Activated T-cell treated with anti-CD3 and anti-CD28 coated beads, Interleukin-2, amount 50 U/mL, for 4 hours (primary cell): ENCODE measurements around the gene TTC5. TPM values are rescaled to one million over a fixed set of nuclear protein-coding genes. Genes with fewer than 3 reads are reported as not detected.
"Not testable (repeated sequence)": the region's sequence is repeated elsewhere in the genome, so short reads cannot be mapped to it uniquely, and the experiment has no call there.

Source experiments
- ATAC-seq, 2 donors: fragments of 200-7000 bp; cut with Tn5 transposase; one replicate each; pipeline ENCODE4 v1.10.0; 2021
- DNase-seq: peaks from one replicate; pipeline ENCODE4 v3.0.0-alpha.2; 2020
- H3K27me3 Mint-ChIP-seq: one replicate; pipeline ENCODE4 v1.8.0; 2021; ENCODE audit warnings: low read depth, mixed read lengths
- H3K36me3 Mint-ChIP-seq: one replicate; pipeline ENCODE4 v1.8.0; 2022; ENCODE audit warnings: mixed read lengths; ENCODE audit not compliant: insufficient read depth
- H3K4me1 Mint-ChIP-seq: one replicate; pipeline ENCODE4 v1.8.0; 2021; ENCODE audit warnings: low read depth, mixed read lengths
- H3K4me3 Mint-ChIP-seq: one replicate; pipeline ENCODE4 v1.8.0; 2021; ENCODE audit warnings: mild to moderate bottlenecking, moderate library complexity, mixed read lengths
- H3K9me3 Mint-ChIP-seq: one replicate; pipeline ENCODE4 v1.8.0; 2021; ENCODE audit warnings: mixed read lengths
- total RNA-seq, 3 donors: library from RNA; stranded (reverse); gene quantifications; one replicate each; pipeline ENCODE4 v1.2.1, GENCODE V29; 2021

The TTC5 gene
- total RNA-seq, 3 donors from 2014 or later: 40.3 to 41.9 (median 41.5) TPM

- not testable (repeated sequence) for DNase-seq, H3K9me3 Mint-ChIP-seq, H3K4me1 Mint-ChIP-seq, H3K27me3 Mint-ChIP-seq, ATAC-seq, H3K4me3 Mint-ChIP-seq
- H3K36me3 Mint-ChIP-seq: peaks cover 19% of the 10 kb centered on the region
Observed at GRCh38 chr14:20264361-20264760, 41.4 kb downstream of the TTC5 start.

- peaks cover 16% of the 10 kb centered on the region for H3K36me3 Mint-ChIP-seq
- no peak for ATAC-seq
- DNase-seq: no peak
- no peaks in the 10 kb centered on the region for H3K4me1 Mint-ChIP-seq
- no peaks in the 10 kb centered on the region for H3K9me3 Mint-ChIP-seq
- H3K4me3 Mint-ChIP-seq: no peak overlapping the region
- no peaks in the 10 kb centered on the region for H3K27me3 Mint-ChIP-seq
Observed at GRCh38 chr14:20262642-20263128, 43.1 kb downstream of the TTC5 start.

GRCh38 chr14:20247646-20248246 lies 58.0 kb downstream of the TTC5 start:
- H3K4me1 Mint-ChIP-seq: no peaks in the 10 kb centered on the region
- peaks cover 6% of the 10 kb centered on the region for H3K36me3 Mint-ChIP-seq
- H3K4me3 Mint-ChIP-seq: no peak overlapping the region
- H3K27me3 Mint-ChIP-seq: no peaks in the 10 kb centered on the region
- DNase-seq (no peak), ATAC-seq (no peak)
- H3K9me3 Mint-ChIP-seq: peaks cover 8% of the 10 kb centered on the region

Other genes starting within 250 kb of the TTC5 start
- gene OR4L1, start 245.9 kb downstream of the TTC5 start, total RNA-seq: not detected
- gene OR4K17, start 195.2 kb downstream of the TTC5 start, total RNA-seq: not detected
- gene OR4N5, start 167.1 kb downstream of the TTC5 start, total RNA-seq: not detected
- not detected for gene OR11G2, start 115.1 kb downstream of the TTC5 start, total RNA-seq
- gene OR11H6, start 82.2 kb downstream of the TTC5 start, total RNA-seq: not detected
- not detected for gene OR11H7, start 77.0 kb downstream of the TTC5 start, total RNA-seq
- gene OR11H4, start 66.7 kb downstream of the TTC5 start, total RNA-seq: not detected
- gene CCNB1IP1, start 27.3 kb upstream of the TTC5 start, total RNA-seq: 10 to 100 TPM; 28.9 to 38.0 (median 33.0) TPM
- 10 to 100 TPM; 16.9 to 22.9 (median 22.1) TPM for gene PARP2, start 37.7 kb upstream of the TTC5 start, total RNA-seq
- gene TEP1, start 107.5 kb upstream of the TTC5 start, total RNA-seq: 10 to 100 TPM; 14.7 to 21.7 (median 19.3) TPM
- under 1 TPM in 1 of 3 donors, not detected in 2; 0.05 TPM for gene KLHL33, start 130.2 kb upstream of the TTC5 start, total RNA-seq
- 10 to 100 TPM; 73.4 to 86.5 (median 75.4) TPM for gene OSGEP, start 148.9 kb upstream of the TTC5 start, total RNA-seq
- gene APEX1, start 149.3 kb upstream of the TTC5 start, total RNA-seq: 100 to 1,000 TPM; 265 to 309 (median 300) TPM
- gene PIP4P1, start 155.5 kb upstream of the TTC5 start, total RNA-seq: 10 to 100 TPM; 33.6 to 43.4 (median 39.9) TPM
- 100 to 1,000 TPM; 198 to 236 (median 221) TPM for gene PNP, start 163.5 kb upstream of the TTC5 start, total RNA-seq
- gene RNASE10, start 199.6 kb upstream of the TTC5 start, total RNA-seq: under 1 TPM in 2 of 3 donors, not detected in 1; 0.16 to 0.30 TPM